Measurements from ENCODE around the gene IMPA2.

Gene IMPA2

DNA sequence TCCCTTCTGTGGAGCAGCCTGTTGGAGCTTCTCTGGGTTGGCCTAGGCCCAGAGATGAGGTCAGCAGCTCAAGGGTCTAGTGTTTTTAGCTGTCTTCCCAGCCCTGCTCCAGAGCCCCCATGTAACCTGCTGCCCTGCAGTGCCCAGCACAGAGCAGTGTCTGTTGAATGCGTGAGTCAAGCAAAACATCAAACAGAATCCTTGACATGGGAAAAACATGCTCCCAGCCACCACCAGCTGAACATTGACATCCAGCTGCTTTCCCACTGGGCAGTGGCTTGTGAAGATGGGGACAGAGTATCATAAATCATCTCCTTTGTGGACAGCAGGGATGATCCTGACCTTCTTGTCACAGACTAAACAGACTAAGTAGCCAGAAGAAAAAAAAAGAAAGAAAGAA, 22.6 kb downstream of the IMPA2 start:
- H3K27me3 ChIP-seq (ENCODE audit: insufficient read depth, low read length, poor library complexity, severe bottlenecking) = no peaks in the 10 kb centered on the region
- no peak overlapping the region for H3K4me3 ChIP-seq (ENCODE audit: low read length, poor library complexity, severe bottlenecking)
- H3K79me2 ChIP-seq (ENCODE audit: insufficient read depth, low read length) = no peaks in the 10 kb centered on the region
- H3K4me1 ChIP-seq (ENCODE audit: insufficient read depth, low read length, poor library complexity, severe bottlenecking) = no peaks in the 10 kb centered on the region
- TF ChIP-seq EZH2phosphoT487 (IDR thresholded peaks at IDR 0.05; ENCODE audit: borderline replicate concordance) (no peak), CTCF (conservative IDR thresholded peaks at IDR 0.05; ENCODE audit: low read length) (no peak)
- H4K20me1 ChIP-seq (ENCODE audit: insufficient read depth, low read length, poor library complexity, severe bottlenecking) = no peaks in the 10 kb centered on the region
- no peaks in the 10 kb centered on the region for H3K9me2 ChIP-seq (replicated peaks; ENCODE audit: low read depth, low read length)
- H3F3A ChIP-seq (ENCODE audit: low read depth) = no peaks in the 10 kb centered on the region
- H3K9ac ChIP-seq (ENCODE audit: low read depth, low read length, poor library complexity, severe bottlenecking) = no peak overlapping the region
- no peaks in the 10 kb centered on the region for H3K36me3 ChIP-seq (ENCODE audit: insufficient read depth, low read length)
- H3K9me3 ChIP-seq (ENCODE audit: insufficient read depth, low read depth, low read length) = no peaks in the 10 kb centered on the region
- H3K4me2 ChIP-seq (ENCODE audit: low read depth, low read length, poor library complexity, severe bottlenecking) = no peak overlapping the region
- H2AFZ ChIP-seq (ENCODE audit: low read length) = no peak overlapping the region

GRCh38 chr18:12005538-12006487, 24.5 kb downstream of the IMPA2 start:
- H3K9ac ChIP-seq (ENCODE audit: low read depth, low read length, poor library complexity, severe bottlenecking) = no peak overlapping the region
- no peaks in the 10 kb centered on the region for H3K9me2 ChIP-seq (replicated peaks; ENCODE audit: low read depth, low read length)
- no peaks in the 10 kb centered on the region for H3K9me3 ChIP-seq (ENCODE audit: insufficient read depth, low read depth, low read length)
- no peak overlapping the region for H2AFZ ChIP-seq (ENCODE audit: low read length)
- H3F3A ChIP-seq (ENCODE audit: low read depth) = no peaks in the 10 kb centered on the region
- no peak for TF ChIP-seq EZH2phosphoT487 (IDR thresholded peaks at IDR 0.05; ENCODE audit: borderline replicate concordance)
- no peak for TF ChIP-seq CTCF (conservative IDR thresholded peaks at IDR 0.05; ENCODE audit: low read length)
- H3K79me2 ChIP-seq (ENCODE audit: insufficient read depth, low read length) = no peaks in the 10 kb centered on the region
- no peaks in the 10 kb centered on the region for H3K27me3 ChIP-seq (ENCODE audit: insufficient read depth, low read length, poor library complexity, severe bottlenecking)
- no peak overlapping the region for H3K4me3 ChIP-seq (ENCODE audit: low read length, poor library complexity, severe bottlenecking)
- H3K4me1 ChIP-seq (ENCODE audit: insufficient read depth, low read length, poor library complexity, severe bottlenecking) = no peaks in the 10 kb centered on the region
- no peak overlapping the region for H3K4me2 ChIP-seq (ENCODE audit: low read depth, low read length, poor library complexity, severe bottlenecking)
- no peaks in the 10 kb centered on the region for H4K20me1 ChIP-seq (ENCODE audit: insufficient read depth, low read length, poor library complexity, severe bottlenecking)
- no peaks in the 10 kb centered on the region for H3K36me3 ChIP-seq (ENCODE audit: insufficient read depth, low read length)

DNA sequence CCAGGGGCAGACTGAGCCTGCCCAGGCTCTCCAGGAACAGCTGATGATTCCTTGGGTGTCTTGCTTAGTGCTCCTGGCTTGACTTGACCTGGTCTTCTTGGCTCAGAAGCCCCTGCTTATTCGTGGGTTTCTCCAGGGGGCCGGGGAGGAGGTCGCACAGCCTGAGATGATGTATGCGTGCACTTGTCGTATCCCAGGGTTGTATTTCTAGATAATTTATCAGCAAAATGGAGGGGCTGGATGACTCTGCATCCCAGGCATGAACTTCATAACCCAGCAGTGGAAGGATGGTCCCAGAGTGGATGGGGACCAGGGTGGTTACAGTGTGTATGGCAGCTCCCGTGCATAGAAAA, 25.2 kb downstream of the IMPA2 start:
- no peaks in the 10 kb centered on the region for H3K79me2 ChIP-seq (ENCODE audit: insufficient read depth, low read length)

More for the DNA sequence above, 25.2 kb downstream of the IMPA2 start:
- H3F3A ChIP-seq (ENCODE audit: low read depth) = no peaks in the 10 kb centered on the region
- H2AFZ ChIP-seq (ENCODE audit: low read length) = no peak overlapping the region
- H3K4me1 ChIP-seq (ENCODE audit: insufficient read depth, low read length, poor library complexity, severe bottlenecking) = no peaks in the 10 kb centered on the region
- no peak overlapping the region for H3K4me3 ChIP-seq (ENCODE audit: low read length, poor library complexity, severe bottlenecking)
- no peaks in the 10 kb centered on the region for H3K27me3 ChIP-seq (ENCODE audit: insufficient read depth, low read length, poor library complexity, severe bottlenecking)
- no peak for TF ChIP-seq EZH2phosphoT487 (IDR thresholded peaks at IDR 0.05; ENCODE audit: borderline replicate concordance)
- TF ChIP-seq CTCF (conservative IDR thresholded peaks at IDR 0.05; ENCODE audit: low read length) = no peak
- no peaks in the 10 kb centered on the region for H3K9me3 ChIP-seq (ENCODE audit: insufficient read depth, low read depth, low read length)
- no peaks in the 10 kb centered on the region for H3K9me2 ChIP-seq (replicated peaks; ENCODE audit: low read depth, low read length)
- H3K9ac ChIP-seq (ENCODE audit: low read depth, low read length, poor library complexity, severe bottlenecking) = no peak overlapping the region
- H3K36me3 ChIP-seq (ENCODE audit: insufficient read depth, low read length) = no peaks in the 10 kb centered on the region
- no peak overlapping the region for H3K4me2 ChIP-seq (ENCODE audit: low read depth, low read length, poor library complexity, severe bottlenecking)
- H4K20me1 ChIP-seq (ENCODE audit: insufficient read depth, low read length, poor library complexity, severe bottlenecking) = no peaks in the 10 kb centered on the region
